Measurements from ENCODE around the gene RFC2.
A peak's percentile ranks its signal among the peaks of the same experiment; 100 is the strongest.
"Not testable (repeated sequence)": the region's sequence is repeated elsewhere in the genome, so short reads cannot be mapped to it uniquely, and the experiment has no call there.

The RFC2 gene

DNA sequence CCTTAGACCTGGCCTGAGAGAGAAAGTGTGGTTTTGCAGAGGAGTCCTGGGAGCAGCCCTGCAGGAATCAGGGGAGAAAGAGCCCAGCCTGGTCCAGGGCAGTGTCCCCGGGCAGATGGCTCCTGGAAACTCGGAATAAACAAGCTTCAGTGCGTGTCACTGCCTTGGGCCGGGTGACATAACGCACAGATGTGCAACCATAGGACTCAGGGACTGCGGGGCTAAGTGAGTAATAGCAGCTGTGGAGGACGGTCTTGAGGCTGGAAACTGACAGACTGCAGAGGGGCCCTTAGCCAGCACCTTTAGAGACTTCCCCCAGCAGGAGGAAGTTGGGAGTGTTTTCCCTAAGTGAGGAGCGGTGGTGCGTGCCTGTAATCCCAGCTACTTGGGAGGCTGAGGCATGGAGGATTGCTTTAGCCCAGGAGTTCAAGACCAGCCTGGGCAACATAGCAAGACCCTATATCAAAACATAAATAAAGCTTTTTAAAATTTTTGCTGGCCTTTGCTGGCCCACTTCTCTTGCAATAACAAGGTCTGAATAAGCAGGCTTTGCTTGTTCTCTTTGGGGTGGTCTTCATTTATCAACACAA is 29.8 kb upstream of the RFC2 start:
- FAIRE-seq: no peak
- DNase-seq (ENCODE audit: extremely low spot score, insufficient read length, low read depth): no peak

DNA sequence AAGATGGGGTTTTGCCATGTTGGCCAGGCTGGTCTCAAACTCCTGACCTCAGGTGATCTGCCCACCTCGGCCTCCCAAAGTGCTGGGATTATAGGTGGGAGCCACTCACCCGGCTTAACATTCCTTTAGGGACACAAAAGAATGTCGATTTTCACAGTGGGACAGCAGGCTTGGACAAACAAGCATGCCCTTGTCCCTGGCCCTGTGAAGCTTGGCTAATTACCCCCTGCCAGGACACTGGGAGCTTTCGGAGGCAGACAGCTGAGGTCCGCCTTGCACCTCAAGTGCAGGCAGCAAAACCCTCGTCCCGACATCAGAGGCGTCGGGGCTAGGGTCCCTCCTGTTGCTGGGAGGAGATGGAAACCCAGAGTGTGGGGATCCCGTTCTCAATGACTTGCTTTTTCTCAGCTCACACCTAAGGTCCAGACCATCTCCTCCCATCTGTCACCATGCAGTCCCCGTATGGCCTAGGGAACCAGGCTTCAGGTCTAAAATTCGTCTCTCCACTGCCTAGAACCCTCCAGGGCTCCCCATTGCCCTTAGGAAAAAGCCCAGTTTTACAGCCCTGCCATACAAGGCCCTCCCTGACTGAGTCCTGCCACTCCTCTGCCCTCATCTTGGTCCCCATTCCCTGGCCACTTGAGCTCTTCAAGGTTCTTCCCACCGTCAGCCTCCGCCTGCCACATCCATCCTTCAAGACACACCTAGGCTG is 28.7 kb upstream of the RFC2 start:
- FAIRE-seq (no peak), DNase-seq (ENCODE audit: extremely low spot score, insufficient read length, low read depth) (no peak)

DNA sequence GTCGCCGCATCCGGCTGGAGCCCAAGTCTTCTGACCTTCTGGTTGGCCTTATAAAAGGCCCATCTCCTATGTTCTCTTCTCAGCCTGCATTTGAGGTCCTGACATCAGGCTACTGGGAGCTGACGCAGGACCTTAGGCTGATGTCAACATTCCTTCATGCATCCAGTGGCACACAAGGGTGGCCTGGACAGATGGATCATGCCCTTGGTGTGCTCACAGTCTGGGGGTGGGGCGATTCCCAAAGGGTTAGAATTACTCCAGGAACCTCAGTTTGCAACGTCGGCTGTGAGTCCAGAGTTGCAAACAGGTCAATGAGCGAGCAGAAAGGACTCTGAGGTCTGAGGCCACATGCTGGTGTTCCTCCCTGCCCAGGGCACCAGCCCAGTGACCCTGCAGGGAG is 26.8 kb upstream of the RFC2 start:
- FAIRE-seq (no peak), DNase-seq (ENCODE audit: extremely low spot score, insufficient read length, low read depth) (no peak)

DNA sequence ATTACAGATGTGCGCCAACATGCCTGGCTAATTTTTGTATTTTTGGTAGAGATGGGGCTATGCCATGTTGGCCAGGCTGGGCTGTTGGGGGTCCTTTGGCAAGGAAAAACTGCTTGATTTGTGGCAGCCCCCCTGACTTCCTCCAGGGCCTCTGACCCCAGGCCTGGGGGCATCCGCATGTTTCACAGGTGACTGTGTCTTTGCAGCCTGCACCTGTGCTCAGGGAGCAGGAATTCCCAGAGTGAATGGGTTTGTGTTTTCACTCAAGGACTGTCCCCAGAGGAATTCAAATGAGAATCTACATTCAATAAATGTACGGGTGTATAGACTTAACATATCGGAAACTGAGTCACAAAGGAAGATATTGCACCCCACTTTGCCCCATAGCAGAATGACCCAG is 23.4 kb upstream of the RFC2 start:
- no peak for FAIRE-seq
- DNase-seq (ENCODE audit: extremely low spot score, insufficient read length, low read depth): no peak

DNA sequence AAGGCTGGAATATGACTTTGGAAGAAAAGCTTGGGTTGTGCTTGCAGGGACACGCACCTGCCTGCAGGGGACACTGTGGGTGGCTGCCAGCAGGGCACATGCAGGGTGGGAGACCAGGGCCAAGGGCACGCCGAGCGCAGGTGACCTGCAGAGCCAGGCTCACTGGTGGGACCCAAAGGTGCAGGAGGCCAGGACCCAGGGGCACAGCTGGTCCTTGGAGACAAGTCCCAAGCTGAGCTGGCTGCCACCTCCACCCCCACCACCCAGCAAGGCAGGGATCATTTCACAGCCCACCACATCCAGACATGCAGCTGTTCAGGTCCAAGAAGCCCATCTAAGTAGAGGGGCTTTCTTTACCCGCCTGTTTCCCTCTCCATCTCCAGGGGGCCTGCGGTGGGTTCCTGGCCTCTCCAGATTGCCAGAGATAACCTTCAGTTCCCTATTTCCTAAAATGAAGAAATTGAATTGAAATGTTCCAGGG is 21.2 kb upstream of the RFC2 start:
- no peak for FAIRE-seq
- DNase-seq (ENCODE audit: extremely low spot score, insufficient read length, low read depth): no peak

DNA sequence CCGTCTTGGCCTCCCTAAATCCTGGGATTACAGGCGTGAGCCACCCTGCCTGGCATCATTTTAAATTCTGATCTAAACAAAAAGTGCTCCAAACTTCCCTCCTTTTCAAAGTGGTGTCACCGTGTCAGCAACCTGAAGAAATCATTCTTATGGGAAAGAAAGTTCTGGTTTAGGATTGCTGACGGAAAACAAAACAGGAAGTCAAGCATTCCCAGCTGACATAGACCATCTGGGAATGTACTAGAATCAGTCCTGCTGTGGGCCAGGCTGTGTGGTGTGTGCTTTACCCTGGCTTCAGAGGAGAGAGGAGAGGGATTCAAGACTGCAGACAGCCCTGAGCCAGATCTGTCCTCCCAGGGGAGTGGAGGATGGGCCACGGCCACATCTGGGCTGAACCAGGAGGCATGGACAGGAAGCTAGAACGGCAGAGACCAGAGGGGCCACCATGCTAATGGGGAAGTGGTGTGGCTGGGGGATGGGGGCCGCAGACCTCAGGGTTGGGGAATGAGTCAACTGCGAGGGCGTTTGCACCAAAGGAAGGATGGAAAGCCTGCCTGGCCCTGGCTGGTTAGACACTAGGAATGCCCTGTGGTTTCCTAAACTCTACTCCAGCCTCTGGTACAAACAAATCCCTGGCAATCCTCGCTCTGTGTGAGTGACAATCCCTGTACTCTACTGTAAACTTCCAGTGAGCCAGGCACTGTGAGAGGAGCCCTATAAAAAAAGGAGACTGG is 18.3 kb upstream of the RFC2 start:
- DNase-seq (ENCODE audit: extremely low spot score, insufficient read length, low read depth) (peak; percentile 82), FAIRE-seq (peak; percentile 98)

DNA sequence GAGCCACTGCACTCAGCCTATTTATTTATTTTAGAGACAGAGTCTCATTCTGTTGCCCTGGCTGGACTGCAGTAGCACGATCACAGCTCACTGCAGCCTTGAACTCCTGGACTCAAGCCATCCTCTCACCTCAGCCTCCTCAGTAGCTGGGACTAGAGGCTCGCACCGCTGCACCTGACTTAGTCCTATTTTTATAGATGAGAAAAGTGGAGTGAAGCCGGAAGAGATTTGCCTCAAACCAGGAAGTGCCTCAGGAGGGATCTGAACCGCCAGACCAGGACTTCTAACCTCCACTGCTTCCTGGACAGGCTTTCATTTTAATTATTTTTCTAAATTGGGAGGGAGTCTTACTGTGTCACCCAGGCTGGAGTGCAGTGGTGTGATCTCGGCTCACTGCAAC is 17.5 kb upstream of the RFC2 start:
- FAIRE-seq (peak; percentile 51), DNase-seq (ENCODE audit: extremely low spot score, insufficient read length, low read depth) (no peak)

DNA sequence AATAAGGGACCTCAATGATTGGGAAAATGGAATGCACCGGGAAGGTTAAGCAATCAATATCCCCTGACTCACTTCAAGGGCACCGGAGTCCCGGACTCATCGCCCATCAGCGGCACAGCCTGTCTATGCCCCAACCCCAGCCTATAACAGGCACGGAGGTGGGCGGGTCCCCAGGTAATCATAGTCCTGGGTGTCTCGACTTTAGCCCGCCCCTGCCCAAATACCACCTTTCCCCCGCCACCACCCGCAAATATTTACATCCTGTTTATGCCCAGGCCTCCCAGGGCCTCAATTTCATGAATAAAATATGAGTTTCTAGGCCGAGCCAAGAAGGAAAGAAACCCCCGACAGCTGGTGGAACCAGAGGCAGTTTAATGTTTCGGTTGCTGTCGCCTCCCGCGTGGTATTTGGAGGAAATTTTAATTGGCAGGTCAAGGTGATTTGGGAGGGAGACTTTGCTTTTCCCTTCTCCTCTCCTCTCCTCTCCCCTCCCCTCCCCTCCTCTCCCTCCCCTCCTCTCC is 15.6 kb upstream of the RFC2 start:
- peak; percentile 79 for FAIRE-seq
- no peak for DNase-seq (ENCODE audit: extremely low spot score, insufficient read length, low read depth)

DNA sequence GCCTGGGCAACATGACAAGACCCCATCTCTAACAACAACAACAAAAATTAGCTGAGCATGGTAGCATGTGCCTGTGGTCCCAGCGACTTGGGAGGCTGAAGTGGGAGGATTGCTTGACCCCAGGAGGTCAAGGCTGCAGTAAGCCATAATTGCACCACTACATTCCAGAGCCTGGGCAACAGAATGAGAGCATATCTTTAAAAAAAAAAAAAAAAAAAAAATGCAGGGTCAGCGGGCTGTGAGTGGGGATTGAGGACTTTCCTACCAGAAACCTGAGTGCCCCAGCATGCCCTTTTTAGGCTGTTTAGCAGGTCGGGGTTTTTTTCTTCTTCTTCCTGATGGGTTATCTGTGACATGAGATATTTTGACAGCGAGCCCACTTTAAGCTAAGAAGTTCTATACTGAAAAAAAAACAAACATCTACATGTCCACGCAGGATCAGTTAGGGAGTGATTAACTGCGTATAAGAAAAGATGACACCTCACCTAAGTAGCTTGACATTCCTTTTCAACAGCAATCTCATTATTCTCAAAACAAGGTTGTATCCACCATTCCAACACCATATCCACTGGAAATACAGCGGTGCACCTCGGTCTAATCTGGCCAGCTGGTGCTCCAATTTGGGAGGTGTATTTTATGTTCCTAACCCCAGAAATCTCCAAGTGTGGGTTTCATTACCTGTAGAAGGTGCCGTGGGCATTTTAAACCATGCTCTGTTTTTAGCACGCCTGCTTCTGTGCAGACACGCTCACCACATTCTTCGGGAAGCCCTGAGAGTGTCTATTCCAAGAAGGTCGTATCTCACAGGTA is 13.8 kb upstream of the RFC2 start:
- DNase-seq (ENCODE audit: extremely low spot score, insufficient read length, low read depth): no peak
- no peak for FAIRE-seq

DNA sequence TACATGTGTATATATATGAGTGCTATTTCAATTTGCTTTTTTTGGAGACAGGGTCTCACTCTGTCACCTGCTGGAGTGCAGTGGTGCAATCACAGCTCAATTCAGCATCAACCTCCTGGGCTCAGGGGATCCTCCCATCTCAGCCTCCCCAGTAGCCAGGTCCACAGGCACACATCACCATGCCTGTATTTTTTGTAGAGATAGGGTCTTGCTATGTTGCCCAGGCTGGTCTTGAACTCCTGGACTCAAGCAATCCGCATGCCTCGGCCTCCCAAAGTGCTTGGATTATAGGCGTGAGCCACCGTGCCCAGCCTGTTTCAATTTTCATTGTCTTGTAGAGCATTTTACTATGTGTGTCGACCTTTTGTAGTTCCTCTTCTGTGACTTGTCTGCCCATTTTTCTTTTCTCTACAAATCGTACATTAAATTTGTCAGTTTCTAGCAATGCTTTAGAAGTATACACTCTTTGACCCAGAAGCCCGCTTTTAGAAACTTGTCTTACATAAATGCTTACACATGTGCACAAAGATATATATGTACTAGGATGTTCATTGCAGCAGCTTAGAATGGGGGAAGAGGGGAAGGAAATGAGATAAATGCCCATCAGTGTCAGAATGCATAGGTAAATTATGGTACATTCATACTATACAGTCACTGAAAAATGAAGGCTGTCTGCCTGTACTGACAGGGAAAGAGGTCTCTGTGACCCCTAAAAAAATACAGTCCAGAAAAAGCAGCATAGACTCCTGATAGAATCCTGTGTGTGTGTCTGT is 12.2 kb upstream of the RFC2 start:
- FAIRE-seq (peak; percentile 55), DNase-seq (ENCODE audit: extremely low spot score, insufficient read length, low read depth) (no peak)

DNA sequence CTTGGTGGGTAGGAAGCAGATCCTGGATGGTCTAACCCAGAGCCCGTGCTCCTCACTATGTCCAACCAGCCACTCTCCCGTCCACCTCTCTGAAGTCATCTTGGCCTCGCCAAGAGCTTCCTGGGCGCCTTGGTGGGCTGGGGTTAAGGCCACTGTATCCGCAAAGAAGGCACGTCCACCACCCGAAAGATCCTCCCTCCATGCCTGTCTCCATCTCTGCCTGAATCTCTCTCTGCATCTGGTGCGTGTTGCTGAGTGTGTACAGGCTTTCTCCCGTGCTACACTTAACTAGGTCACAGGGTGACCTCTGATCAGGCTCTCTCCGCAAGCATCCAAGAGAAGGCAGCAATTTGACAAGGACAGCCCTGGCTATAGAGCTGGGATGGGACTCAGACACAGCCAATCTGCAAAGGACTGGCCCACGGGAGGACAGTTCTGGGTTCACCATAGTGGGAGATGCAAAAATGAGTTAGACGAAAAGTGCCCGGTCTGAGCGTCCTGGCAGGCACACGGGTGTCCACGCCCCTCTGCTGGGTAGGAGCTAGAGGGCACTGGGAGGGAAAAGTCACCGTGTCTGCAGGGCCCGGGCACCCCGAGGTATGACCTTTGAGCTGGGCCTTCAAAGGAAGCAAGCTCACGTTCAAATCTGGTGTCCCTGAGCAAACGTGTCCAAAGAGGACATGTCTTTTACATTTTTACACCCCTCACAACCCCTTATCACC is 9.4 kb upstream of the RFC2 start:
- FAIRE-seq (no peak), DNase-seq (ENCODE audit: extremely low spot score, insufficient read length, low read depth) (no peak)

DNA sequence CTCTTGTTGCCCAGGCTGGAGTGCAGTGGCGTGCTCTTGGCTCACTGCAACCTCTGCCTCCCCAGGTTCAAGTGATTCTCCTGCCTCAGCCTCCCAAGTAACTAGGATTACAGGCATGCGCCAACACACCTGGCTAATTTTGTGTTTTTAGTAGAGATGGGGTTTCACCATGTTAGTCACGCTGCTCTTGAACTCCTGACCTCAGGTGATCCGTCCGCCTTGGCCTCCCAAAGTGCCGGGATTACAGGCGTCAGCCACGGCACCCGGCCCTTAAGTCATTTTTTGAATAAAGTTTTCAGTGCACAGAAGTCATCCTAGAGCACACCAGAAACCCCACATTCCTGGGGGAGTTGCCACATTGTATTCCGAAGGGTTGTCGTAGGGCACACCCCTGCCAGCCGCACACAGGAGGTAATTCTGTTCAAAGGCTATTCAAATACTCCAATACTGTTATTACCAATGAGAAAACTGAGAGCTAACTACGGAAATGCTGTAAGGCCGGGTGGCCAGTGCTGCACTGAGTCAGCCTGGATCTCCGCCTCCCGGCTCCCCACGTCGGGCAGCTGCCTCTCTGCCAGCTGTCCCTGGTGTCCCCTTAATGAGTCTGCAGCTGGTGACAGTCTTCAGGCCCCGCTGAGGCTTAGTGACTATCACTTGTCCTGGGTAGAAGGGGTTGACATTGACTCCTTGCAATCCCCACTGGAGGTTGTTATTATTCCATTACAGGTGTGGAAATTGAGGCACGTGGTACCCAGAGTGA is 8.6 kb upstream of the RFC2 start:
- FAIRE-seq (no peak), DNase-seq (ENCODE audit: extremely low spot score, insufficient read length, low read depth) (no peak)

DNA sequence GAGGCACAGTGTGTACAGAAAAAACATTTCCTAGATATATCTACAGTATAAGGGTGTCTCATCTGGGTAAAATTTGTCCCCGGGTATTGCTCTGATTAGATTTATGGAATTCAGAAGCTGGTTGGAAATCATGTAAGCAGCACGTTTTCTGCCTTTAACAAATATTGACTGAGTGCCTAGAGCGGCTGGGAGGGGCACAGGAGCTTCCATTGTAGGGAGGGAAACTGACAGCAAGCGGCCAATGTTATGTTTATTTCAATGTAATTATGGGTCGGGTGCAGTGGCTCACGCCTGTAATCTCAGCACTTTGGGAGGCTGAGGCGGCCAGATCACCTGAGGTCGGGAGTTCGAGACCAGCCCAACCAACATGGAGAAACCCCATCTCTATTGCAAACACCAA is 4.4 kb upstream of the RFC2 start:
- DNase-seq (ENCODE audit: extremely low spot score, insufficient read length, low read depth): no peak
- no peak for FAIRE-seq

DNA sequence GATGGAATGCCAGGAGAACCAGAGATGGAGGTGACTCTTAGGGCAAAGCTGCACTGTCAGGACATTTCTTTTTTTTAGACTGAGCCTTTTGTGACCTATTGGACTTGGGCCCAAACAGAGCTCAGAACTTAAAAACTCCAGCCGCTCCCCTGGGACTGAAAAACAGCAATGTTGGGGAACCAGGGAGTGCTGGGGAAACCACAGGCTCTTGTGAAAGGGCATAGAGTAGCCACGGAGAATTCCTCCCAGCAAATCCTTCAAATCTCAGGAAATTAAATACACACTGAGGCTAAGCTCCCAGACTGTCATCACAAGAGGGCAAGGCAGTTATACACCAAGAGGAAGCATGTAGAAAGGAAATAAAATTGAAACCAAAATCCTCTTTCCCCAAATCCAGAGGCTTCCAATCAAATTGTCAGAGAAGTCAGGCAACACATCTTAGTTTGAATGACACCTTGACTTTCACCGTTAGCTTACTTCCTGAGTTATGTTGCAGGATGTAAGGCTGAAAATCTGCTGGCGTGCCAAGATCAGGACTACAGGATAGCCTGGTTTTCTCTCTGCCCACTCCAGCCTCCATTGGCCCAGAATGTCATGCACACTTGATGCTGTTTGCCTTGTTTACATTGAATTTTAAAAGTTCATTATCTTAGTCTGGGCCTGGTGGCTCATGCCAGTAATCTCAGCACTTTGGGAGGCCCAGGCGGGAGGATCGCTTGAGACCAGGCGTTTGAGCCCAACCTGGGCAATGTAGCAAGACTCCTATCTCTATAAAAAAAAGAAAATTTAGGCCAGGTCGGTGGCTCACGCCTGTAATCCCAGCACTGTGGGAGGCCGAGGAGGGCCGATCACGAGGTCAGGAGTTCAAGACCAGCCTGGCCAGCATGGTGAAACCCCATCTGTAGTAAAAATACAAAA is 2.6 kb upstream of the RFC2 start:
- DNase-seq (ENCODE audit: extremely low spot score, insufficient read length, low read depth): no peak
- FAIRE-seq: peak; percentile 61

DNA sequence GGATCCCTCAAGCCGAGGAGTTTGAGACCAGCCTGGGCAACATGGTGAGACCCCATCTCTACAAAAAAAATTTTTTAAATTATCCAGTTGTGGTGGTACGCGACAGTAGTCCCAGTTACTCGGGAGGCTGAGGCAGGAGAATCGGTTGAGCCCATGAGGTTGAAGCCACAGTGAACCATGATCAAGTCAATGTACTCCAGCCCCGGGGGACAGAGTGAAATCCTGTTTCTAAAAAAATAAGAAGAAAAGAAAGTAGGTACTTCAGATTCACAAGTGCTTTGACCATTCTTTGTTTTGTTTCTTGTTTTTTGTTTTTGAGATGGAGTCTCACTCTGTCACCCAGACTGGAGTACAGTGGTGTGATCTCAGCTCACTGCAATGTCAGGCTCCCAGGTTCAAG is 1.3 kb upstream of the RFC2 start:
- not testable (repeated sequence) for DNase-seq (ENCODE audit: extremely low spot score, insufficient read length, low read depth)
- peak; percentile 57 for FAIRE-seq

DNA sequence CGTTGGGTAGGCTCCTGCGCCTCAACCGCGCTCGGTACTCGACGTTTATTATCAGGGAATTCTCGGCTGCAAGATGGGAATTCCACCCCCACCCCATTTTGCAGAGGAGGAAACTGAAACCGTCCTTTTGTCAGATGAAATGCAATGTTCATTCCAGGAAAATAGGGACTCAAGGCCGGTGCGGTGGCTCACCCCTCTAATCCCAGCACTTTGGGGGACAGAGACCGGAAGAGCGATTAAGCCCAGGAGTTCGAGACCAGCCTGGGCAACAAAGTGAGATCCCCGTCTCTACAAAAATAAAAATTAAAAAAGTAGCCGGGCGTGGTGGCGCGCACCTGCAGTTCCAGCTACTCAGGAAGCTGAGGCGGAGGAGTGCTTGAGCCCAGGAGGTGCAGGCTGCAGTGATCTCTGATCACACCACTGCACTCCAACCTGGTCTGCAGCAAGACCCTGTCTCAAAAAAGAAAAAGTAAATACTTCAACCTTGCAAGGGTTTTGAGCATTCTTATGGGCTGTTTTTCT is 720 bp upstream of the RFC2 start:
- FAIRE-seq: peak; percentile 58
- DNase-seq (ENCODE audit: extremely low spot score, insufficient read length, low read depth): no peak

DNA sequence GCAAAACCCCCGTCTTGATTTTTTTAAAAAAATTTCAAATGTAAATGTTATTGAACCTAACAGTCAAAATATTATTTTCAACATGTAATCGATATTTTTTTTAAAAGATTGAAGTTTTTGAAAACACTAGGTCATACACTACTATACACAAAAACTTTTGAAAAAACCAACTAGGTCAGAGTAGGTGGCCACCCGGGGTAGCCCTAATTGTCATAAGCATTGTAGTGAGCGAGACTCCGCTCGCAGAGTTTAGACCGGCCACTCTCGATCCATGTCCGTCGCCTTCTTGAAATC is 417 bp downstream of the RFC2 start:
- DNase-seq (ENCODE audit: extremely low spot score, insufficient read length, low read depth) (no peak), FAIRE-seq (no peak)
